Muscle of arm (tissue), 12 donors: ENCODE data around the gene NTNG2. TPM values are rescaled to one million over a fixed set of nuclear protein-coding genes. Genes with fewer than 3 reads are reported as not detected.
A peak's percentile ranks its signal among the peaks of the same experiment; 100 is the strongest.
"Not testable (repeated sequence)": the region's sequence is repeated elsewhere in the genome, so short reads cannot be mapped to it uniquely, and the experiment has no call there.

Source experiments
- DNase-seq: peaks from one replicate; pipeline ENCODE4 v3.0.0-alpha.2; 2013
- polyA plus RNA-seq, 12 donors: library from polyadenylated mRNA; unstranded; fragments of 120-200 nt; gene quantifications; one replicate each; pipeline ENCODE4 v1.2.1, GENCODE V29; 2013; ENCODE audit not compliant: insufficient read length in 12 of 12

Gene NTNG2
- polyA plus RNA-seq, 12 donors: 0.11 to 3.3 (median 0.47) TPM; not detected in 2

DNA sequence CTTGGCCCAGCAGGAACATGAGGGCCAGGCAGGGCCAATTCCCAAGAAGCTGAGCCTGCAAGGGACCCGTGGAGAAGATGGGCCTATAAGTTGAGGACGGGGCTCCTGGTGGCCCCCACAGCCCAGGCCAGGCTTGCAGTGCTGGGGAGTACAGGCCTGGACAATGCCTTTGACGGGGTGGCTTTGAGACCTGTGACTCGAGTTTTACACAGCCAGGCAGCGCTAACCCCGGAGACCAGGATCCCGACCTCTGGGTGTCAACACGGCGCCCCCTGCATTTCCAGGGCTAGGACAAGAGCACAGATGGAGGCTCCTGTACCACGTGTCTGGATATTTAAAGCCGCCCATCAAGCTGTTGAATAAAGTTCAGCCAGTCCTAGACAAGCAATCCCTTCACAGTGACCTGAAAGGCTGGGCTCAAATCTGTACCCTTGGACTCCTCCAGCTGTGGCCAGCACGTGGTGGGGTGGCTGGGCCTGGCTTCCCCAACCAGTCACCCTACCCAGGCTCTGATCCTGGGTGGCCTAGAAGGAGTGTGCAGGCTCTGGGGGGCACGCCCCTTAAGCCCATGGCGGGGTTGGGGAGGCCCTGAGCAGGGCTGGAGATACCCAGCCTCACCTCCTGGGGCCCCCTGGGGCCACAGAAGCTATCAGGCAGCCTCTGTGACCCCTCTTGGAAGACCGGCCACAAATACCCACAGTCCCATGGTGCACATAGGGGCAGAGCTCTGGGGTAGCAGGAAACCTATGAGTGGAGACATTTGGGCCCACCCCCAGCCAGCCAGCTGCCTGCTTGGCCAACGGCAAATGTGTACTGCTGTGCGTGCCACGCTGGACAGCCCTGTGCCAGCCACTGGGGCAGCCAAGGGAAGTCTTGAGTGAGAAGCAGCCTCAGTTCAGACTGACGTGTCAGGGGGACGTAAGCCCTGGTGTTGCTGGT lies 88.7 kb downstream of the NTNG2 start:
- no peak for DNase-seq

DNA sequence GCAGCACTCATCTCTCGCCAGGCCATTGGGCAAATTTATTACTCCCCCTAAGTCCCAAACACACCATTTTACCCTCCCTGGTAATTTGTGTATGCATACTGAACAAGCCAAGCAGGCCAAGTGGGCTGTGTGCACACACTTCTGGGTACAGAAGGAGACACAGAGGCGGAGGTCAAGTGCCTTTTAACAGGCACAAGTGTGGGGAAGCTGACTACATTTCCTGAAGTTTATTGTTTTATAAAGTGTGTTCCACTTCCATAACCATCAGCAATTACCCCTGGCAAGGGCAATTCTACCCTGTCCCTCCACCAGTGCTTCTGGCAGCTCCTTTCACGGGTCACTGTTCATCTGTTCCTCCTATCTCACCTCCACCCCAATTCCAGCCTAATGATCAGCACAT lies 99.0 kb downstream of the NTNG2 start:
- no peak for DNase-seq

DNA sequence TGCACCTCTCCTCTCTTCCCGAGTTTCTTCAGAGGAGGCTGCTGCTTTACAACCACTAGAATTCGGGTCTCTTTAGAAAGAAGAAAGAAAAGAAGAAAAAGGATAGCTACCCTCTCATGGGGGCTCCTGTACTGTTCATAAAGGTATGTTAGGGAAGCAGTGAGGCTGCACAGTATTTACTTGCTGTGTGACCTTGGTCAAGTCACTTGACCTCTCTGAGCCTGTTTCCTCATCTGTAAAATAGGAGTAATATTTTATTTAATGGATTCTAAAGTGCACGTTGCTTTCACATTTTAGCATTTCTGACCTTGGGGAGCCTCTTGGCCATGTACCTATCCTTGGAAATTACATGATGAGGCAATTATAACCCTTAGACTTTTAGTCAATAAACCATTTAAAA lies 104.2 kb downstream of the NTNG2 start:
- DNase-seq: no peak

DNA sequence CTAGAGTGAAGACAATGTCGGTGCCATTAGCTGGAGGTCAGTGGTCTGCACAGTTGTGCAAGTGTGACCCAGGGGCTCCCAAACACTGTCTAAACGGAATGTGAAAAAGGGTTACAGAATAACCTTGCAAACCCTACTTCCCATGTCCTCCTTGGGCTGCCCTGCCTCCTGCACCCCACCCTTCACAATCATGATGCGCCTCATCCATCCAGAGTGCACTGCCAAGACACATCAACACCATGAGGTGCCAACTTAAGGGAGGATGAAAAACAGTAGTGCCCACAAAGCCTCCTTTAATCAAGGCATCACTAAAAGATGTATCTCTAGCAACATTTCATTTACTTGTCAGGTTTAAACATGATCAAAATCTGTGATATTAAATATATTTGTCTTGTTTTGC lies 105.8 kb downstream of the NTNG2 start:
- DNase-seq: no peak

DNA sequence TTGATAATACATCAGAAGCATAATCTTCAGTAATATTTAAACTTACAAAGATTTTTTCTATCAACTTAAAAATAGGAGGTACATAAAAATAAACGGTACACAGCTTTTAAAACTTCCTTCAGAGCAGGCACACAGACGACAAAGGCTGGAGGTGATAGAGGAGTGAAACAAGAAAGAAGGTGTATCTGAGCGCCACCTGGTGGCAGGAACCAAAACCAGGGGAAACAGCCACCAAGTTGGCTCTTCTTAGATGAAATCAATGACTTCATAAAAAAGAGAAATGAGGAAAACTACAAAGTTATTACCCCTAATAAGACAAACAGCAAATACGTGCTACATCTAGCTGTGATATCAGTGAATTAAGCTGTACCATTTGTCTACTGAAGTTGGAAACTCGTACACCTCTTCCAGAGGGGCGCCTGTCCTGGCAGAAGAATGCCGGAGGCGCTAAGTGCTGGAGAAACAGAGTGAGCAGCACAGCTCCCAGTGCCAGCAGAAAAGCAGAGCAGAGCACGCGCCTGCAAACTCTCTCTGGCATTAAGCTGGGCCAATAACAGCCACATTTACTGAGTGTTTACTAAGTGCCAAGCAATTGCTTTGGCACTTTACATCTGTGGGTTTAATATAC lies 107.0 kb downstream of the NTNG2 start:
- DNase-seq: peak; percentile 61

DNA sequence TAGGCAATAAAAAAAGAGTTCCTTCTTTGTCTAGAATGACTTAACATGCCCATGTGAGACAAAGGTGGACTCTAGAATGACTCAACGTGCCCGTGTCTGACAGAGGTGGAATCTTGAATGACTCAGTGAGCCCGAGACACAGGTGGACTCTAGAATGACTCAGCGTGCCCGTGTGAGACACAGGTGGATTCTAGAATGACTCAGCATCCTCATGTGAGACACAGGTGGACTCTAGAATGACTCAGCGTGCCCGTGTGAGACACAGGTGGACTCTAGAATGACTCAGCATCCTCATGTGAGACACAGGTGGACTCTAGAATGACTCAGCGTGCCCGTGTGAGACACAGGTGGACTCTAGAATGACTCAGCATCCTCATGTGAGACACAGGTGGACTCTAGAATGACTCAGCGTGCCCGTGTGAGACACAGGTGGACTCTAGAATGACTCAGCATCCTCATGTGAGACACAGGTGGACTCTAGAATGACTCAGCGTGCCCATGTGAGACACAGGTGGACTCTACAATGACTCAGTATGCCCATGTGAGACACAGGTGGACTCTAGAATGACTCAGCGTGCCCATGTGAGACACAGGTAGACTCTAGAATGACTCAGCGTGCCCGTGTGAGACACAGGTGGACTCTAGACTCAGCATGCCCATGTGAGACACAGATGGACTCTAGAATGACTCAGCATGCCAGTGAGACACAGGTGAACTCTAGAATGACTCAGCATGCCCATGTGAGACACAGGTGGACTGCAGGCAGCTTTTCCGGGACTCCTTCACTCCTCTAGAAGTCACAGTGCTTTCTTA lies 108.1 kb downstream of the NTNG2 start:
- DNase-seq: not testable (repeated sequence)

DNA sequence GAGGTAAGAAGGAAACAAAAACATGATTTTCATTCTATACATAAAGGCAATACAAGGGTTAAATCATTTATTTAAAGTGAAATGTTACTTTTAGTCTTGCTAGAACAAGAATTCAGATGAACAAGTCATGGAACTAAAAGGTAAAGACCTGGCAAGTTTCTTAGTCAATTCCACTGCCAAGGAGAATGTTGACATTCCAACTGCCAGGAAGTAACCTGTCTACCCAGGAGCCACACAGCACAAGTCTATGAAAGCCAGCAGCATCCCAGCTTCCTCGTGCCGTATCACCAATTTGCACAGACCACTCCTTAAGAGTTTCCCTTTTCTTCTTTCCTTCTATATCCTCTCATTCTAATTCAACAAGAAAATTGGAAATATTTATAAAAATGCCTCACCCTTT lies 113.0 kb downstream of the NTNG2 start:
- DNase-seq: no peak

DNA sequence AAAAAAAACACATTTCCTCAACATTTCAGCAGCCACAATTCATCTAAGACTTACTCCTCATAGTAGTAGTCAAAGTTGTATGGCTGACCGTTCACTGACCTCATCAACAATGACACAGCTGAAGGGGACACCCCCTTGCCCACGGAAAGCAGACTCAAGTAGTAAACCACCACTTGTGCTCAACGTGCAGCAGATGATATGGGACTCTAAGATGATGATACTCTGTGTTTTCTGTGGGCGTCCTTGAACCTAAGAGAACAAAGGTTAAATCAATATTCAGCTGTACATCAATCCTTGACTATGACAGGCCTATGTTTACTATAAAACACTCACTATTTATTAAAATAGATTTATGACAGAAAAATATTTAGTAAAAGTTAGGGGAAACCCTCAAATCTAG lies 121.3 kb downstream of the NTNG2 start:
- no peak for DNase-seq

DNA sequence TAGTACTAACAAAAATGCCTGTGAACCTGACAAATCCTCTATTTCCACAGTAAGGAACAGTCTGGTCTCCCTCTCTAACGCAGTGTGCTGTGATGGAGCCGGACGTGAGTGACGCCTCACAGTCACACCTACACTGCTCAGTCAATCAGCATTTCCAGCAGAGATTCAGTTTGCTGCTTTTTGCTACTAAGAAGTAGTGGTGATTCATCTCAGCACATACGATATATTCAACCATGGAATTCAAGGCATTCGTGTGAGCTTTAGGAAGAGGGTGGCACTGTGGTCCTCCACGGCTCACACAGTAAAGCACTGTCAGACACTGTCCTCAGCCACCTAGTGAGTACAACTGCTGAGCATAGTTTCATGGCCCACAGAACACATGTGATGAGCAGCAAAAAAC lies 122.0 kb downstream of the NTNG2 start:
- DNase-seq: no peak

DNA sequence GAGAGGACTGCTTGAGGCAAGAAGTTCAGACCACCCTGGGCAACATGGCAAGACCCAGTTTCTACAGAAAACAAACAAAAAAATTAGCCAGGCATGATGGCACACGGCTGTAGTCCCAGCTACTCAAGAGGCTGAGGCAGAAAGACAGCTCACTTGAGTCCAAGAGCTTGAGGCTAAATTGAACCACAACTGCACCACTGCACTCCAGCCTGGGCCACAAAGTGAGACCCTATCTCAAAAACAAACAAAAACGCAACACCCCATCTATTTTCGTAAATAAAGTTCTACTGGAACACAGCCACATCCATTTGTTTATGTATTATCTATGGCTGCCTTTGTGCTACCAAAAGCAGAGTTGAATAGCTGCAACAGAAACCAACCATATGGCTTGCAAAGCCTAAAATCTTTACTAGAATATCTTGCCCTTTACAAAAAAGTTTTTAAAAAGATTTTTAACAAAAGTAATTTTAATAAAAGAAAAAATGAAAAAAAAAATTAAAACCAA lies 125.5 kb downstream of the NTNG2 start:
- DNase-seq: no peak

DNA sequence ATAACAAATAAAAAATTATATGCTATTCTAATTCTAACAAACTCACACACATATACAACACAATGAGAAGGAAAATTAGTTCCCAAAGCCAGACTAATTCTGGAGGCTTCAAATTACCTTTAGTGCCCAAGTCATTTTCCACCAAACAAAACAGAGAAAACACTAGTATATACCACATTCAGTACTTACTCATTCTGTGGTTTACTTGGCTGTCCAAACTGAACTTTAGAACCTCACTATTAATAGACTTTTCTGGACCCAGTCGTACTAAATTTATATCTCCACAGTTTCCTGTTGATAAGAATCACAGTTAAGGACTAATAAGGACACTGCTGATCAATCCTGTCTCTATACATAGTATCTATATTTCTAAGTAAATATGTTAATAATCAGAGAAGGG lies 126.5 kb downstream of the NTNG2 start:
- DNase-seq: no peak

DNA sequence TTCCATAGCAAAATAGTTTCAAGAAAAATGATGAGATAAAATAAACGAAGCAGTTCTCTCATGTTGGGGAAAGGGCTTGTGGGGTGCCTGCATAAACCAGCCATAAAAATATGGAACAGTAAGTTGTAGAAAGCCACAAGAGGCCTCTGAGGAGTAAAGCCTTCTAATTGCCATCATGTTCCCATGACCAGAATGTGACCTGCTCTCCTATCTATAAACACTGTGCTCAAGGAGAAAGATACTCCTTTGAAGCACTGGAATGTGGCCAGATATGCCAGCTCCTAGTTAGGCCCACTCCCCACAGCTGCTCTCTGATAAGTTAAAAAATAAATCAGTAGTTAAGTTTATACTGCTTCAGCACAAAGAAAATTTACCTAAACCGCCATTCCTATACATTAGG lies 127.1 kb downstream of the NTNG2 start:
- no peak for DNase-seq

DNA sequence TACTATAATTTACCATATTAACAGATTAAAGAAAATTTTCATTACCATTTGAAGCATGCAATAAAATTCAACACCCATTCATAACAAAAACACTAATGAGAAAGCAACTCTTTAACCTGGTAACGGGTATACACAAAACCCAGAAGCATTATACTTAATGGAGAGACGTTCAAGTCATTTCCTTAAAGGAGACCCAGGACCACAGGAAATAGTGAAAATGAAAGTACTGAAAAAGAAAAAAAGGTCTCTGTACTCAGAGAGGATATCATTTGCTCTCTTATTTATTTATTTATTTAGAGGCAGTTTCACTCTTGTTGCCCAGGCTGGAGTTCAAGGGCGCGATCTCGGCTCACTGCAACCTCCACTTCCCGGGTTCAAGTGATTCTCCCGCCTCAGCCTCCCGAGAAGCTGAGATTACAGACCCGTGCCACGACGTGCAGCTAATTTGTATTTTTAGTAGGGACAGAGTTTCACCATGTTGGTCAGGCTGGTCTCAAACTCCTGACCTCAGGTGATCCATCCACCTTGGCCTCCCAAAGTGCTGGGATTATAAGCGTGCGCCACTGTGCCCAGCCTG lies 131.4 kb downstream of the NTNG2 start:
- no peak for DNase-seq

Other genes starting within 250 kb of the NTNG2 start
- gene MED27, start 82.2 kb upstream of the NTNG2 start, polyA plus RNA-seq: 10 to 100 TPM in 9 of 12 donors, 1 to 10 TPM in 2, not detected in 1; 7.8 to 14.9 (median 11.6) TPM
- 10 to 100 TPM in 11 of 12 donors, not detected in 1; 23.1 to 44.5 (median 31.9) TPM for gene SETX, start 192.9 kb downstream of the NTNG2 start, polyA plus RNA-seq
- gene TTF1, start 244.8 kb downstream of the NTNG2 start, polyA plus RNA-seq: 10 to 100 TPM in 8 of 12 donors, 1 to 10 TPM in 3, not detected in 1; 5.7 to 14.0 (median 10.7) TPM
- under 1 TPM in 3 of 12 donors, not detected in 9; 0.09 to 0.32 (median 0.18) TPM for gene CFAP77, start 248.2 kb downstream of the NTNG2 start, polyA plus RNA-seq